DMS114 treated with DMSO at 0.1 percent for 48 hours (cell line): Measurements from ENCODE around the gene FCHO1.
"Not testable (repeated sequence)": the region's sequence is repeated elsewhere in the genome, so short reads cannot be mapped to it uniquely, and the experiment has no call there.

Experiments
- DNase-seq: peaks from one replicate; lab custom pipeline; 2025; ENCODE audit not compliant: unreplicated experiment; lab: John Stamatoyannopoulos, UW

The FCHO1 gene

GRCh38 chr19:17790059-17790780 is 38.9 kb downstream of the FCHO1 start:
- no peak for DNase-seq

GRCh38 chr19:17794412-17794730 is 43.1 kb downstream of the FCHO1 start:
- DNase-seq = no peak

DNA sequence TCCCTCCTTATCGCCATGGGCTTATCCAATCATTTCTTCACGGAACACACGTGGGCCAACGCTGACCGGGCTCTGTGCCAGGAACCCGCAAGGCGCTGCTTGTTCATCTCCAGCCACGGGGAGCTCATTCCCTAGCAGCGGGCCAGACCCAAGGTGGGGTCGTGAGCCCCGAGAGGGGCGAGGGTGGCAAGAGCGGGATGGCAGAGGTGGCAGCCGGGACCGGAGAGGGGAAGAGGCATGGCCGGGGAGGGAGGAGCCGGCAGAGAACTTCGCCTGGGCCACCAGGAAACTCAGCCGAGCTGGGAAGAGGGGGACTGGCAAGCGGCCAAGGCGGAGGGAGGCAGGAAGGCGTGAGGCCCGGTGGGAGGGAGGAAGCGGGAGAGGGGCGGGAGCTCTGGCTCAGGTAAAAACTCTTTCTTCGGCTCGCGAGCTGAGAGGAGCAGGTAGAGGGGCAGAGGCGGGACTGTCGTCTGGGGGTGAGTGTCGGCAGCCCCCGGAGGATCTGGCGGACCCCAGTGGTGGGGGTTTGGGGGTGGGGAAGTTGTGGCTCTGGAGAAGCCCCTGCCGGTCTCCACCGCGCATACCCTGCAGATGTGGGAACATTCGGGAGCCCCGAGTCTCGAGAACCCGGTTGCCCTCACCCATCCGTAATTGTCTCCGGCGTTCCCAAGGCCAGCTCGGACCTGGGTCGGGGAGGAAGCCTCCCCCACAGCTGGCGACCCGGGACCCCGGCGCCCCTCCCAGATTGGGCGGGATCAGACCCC is 43.6 kb downstream of the FCHO1 start, which contains the start of gene B3GNT3:
Gene B3GNT3, plus strand, starts transcription at position 408 of the 764 bp plus-strand sequence. CDS start 12,670 bp downstream, outside the sequence.
- no peak for DNase-seq

DNA sequence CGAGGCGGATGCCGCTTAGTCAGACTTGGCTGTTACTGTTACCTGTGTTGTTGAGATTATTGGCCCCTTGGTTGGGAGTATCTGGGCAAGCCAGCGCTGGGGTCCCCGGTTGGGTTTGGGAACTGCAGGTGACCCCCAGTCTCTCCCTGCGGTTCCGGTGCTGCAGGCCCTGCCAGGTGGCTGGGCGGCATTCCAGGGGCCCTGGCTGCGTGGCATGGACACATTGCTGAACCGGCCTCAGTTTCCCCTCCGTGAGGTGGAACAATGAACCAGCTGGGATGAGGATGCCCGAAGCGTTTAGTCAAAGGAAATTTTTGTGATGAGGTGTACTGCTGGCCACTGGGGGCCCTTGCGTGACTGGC is 44.2 kb downstream of the FCHO1 start:
- DNase-seq = no peak

- no peak for DNase-seq
Measured at GRCh38 chr19:17796013-17796837, 44.9 kb downstream of the FCHO1 start.

DNA sequence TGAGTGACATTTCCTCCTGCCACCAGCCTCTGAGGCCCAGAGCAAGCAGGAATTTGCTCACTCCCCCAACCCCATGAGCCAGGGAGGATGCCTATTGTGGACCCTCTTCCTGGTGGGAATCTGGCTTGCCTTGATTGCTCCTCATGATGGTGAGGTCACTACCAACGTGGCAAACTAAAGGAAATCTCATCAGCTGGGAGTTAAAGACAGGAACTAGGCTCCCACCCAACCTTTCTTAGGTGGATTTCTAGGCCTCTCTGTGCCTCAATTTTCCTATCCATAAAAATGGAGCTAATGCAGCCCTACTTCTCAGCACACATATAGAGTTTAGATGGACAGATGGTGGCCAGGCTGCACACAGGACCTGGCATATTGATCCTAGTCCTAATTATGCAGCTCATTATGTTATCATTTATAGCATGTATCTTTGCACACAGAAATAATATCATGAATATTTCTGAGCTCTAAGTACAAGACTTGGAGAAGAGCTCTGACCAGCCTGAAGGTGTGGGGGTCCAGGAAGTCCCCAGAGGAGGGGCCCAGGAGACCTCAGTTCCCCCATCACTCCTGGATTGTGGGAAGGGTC is 45.7 kb downstream of the FCHO1 start:
- DNase-seq = no peak

GRCh38 chr19:17797424-17798201 is 46.3 kb downstream of the FCHO1 start:
- no peak for DNase-seq

DNA sequence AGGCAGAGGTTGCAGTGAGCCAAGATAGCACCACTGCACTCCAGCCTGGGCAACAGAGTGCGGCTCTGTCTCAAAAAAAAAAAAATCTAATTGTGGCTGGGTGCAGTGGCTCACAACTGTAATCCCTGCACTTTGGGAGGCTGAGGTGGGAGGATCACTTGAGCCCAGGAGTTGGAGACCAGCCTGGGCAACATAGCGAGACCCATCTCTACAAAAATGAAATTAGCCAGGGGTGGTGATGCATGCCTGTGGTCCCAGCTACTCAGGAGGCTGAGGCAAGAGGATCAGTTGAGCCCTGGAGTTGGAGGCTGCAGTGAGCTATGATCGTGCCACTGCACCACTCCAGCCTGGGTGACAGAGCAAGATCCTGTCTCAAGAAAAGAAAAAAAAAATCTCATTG is 47.3 kb downstream of the FCHO1 start:
- DNase-seq = not testable (repeated sequence)

DNA sequence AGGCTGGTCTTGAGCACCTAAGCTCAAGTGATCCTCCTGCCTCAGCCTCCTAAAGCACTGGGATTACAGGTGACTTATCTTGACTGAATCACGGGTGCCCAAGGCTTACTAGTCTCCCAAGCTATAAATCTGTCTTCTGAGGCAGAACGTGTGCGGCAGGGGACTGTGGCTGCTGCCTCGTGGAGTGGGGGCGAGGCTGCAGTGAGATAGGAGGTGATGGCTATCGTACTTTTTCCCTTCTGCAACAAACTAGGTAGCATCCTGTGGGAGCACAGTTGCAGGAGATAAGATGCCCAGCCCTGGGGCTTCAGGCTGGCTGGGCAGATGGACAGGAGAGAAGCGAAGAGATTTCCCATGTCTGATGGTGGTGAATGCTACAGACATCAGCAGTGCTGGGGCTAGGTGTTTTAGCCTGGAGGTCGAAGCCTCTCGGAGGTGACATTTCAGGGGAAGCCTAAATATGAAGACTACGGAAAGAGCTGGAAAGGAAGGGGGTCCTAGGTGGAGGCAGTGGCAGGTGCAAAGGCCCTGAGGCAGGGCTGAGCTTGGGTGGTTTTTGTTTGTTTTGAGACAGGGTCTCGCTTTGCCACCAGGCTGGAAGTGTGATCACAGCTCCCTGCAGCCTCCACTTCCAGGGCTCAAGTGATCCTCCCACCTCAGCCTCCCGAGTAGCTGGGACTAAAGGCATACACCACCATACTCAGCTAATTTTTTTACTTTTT is 51.0 kb downstream of the FCHO1 start:
- no peak for DNase-seq

- no peak for DNase-seq
Measured at GRCh38 chr19:17803264-17803896, 52.1 kb downstream of the FCHO1 start.

- DNase-seq = no peak
Measured at GRCh38 chr19:17805427-17805826, 54.1 kb downstream of the FCHO1 start.

DNA sequence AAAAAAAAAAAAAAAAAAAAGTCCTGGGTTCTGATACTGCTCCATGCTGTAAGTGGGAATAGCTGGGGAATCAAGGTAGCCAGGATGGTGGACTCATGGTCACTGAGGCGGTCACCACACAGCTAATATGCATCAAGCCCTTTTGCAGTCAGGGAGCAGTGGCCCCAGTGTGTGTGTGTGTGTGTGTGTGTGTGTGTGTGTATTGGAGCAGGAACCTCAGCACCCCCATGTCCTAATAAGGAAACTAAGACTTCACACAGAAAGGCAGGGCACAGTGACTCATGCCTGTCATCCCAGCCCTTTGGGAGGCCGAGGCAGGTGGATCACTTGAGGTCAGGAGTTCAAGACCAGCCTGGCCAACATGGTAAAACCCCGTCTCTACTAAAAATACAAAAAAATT is 55.7 kb downstream of the FCHO1 start:
- no peak for DNase-seq

DNA sequence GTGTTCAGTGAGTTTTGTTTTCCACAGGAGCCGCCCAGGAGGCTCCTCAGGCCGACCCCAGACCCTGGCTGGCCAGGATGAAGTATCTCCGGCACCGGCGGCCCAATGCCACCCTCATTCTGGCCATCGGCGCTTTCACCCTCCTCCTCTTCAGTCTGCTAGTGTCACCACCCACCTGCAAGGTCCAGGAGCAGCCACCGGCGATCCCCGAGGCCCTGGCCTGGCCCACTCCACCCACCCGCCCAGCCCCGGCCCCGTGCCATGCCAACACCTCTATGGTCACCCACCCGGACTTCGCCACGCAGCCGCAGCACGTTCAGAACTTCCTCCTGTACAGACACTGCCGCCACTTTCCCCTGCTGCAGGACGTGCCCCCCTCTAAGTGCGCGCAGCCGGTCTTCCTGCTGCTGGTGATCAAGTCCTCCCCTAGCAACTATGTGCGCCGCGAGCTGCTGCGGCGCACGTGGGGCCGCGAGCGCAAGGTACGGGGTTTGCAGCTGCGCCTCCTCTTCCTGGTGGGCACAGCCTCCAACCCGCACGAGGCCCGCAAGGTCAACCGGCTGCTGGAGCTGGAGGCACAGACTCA is 56.5 kb downstream of the FCHO1 start:
- DNase-seq = no peak

GRCh38 chr19:17811103-17811502 is 59.8 kb downstream of the FCHO1 start:
- DNase-seq = no peak

DNA sequence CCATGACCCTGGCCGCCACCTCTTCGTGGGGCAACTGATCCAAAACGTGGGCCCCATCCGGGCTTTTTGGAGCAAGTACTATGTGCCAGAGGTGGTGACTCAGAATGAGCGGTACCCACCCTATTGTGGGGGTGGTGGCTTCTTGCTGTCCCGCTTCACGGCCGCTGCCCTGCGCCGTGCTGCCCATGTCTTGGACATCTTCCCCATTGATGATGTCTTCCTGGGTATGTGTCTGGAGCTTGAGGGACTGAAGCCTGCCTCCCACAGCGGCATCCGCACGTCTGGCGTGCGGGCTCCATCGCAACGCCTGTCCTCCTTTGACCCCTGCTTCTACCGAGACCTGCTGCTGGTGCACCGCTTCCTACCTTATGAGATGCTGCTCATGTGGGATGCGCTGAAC is 60.4 kb downstream of the FCHO1 start:
- DNase-seq = no peak

GRCh38 chr19:17812099-17812498 is 60.8 kb downstream of the FCHO1 start:
- DNase-seq = no peak

DNA sequence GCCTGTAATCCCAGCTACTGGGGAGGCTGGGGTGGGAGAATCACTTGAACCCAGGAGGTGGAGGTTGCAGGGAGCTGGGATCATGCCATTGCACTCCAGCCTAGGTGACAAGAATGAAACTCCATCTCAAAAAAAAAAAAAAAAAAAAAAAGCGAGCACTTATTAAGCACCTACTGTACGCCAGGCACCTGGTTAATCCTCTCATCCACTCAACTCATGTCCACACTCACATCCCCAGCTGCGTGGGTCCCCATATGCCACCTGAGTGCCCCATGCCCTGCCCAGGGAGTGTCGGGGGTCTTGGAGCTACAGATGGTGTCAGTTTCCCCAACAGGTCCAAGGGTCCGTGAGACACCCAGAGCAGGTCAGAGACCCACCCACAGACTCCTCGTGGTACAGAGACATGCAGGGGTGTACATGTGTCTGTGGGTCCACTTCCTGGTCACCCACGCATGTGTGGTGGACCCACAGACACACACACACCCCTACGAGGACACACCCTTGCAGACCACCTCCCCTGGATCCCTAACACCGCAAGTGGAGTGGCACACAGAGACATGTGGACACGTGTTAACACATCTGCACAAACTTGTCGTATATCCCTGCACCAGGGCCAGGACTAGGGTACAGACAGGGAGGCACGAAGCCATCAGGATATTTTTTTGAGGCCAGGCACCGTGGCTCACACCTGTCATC is 66.5 kb downstream of the FCHO1 start:
- DNase-seq = no peak

GRCh38 chr19:17821190-17821589 is 69.9 kb downstream of the FCHO1 start, which contains the start of gene INSL3:
Gene INSL3 (minus strand): TSS chr19:17821519. CDS start chr19:17821506, 13 bp downstream.
- DNase-seq = no peak
